Measurements from ENCODE around the gene SPNS2.

SPNS2 gene

DNA sequence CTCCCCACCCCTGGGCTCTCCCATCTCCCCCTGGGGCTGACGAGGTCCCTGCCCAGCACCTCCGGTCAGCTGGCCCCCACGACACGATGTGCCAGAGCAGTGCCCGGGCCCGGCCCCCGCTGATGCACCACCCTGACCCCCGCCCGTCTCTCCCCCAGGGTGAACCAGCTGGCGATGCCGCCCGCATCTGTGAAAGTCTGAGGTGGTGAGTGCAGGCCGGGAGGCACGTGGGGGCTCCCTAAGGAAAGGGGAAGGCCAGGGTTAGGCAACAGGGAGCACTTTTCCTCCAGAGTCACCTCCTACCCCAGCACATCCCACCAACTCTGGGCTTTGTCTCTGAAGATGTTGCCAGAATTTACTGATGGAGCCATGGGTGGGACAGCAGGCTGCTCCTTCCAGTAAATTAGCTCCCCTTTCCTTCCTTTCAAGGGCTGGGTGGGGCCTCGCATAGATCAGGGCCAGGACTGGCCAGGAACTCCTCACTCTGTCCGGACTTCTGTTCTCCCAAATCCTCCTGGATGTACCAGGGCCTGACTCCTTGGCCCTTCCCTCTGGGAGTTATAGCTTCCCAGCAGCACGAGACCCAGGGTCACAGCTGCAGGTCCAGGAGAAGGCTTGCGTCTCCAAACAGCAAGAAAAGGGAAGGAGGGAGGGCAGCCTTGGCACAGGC is 38.2 kb downstream of the SPNS2 start:
- DNase-seq (ENCODE audit: low read depth in 2 of 3, low spot score in 2 of 3): no peak

DNA sequence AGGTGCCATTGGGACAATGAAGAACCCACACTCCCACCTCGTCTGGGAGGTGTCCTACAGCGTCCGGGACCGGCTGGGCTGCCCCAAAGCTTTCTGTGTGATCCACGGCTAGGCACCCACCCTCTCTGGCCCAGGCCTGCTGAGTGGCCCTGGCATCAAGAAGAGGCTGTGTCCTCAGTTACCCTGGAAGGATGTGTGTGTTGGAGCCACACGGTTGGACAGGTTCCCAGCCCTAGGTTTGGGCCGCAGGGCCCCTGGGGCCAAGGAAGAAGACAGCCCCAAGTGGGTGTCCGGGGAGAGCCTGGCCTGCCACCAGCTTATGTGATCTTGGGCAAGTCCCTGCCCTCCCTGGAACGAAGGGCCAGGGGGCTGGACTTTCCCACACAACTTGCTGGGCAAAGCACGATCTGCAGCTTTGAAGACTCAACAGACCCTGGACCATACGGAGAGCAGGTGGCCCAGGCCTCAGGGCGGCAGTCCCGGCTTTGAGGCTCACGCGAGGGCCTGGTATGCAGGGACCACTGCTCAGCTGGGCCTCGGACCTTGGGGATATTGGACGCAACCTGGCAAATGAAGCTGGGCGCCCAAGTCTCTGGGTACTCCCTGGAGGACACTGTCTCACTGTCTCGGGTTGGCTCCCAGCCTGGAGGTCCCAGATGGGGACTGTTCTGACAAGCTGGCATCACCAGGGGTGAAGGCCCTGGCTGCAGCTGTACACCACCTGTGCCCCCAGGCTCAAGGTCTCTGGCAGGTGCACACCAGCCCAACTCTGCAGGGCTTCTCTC is 39.0 kb downstream of the SPNS2 start:
- DNase-seq (ENCODE audit: low read depth in 2 of 3, low spot score in 2 of 3): no peak

DNA sequence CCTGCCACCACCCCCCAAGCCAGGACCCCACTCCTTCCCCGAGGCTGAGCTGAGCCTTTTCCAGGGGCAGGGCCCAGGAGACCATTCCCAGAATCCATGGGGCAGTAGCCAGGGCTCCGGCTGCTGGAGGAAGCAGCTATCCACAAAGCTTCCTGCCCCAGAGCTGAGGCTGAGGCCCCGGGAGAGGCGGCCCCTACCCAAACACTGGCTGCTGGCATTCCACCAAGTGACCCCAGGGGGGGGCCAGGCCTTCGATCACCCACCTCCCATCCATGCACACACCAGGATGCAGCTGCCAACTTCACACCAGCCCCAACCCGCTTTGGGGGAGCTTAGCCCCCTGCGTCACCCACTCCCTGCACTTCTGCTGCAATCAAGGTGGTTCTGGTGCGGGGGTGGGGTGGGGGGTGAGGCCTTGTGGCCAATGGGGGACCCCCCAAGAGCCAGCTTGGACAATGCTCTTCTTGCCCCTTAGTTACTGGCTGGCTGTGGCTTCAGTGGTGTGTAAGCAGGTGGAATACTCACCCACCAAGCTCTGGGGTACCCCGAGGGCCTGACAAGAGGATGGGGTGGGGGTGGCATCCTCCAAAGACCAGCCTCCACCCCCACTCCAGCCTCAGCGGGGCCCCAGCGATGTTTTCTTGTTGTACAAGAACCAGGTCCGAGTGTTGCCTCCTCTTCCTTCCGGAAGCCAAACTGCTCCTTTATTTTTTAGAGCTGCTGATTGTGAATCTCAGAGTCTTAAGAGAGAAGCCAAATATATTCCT is 39.7 kb downstream of the SPNS2 start:
- no peak for DNase-seq (ENCODE audit: low read depth in 2 of 3, low spot score in 2 of 3)

DNA sequence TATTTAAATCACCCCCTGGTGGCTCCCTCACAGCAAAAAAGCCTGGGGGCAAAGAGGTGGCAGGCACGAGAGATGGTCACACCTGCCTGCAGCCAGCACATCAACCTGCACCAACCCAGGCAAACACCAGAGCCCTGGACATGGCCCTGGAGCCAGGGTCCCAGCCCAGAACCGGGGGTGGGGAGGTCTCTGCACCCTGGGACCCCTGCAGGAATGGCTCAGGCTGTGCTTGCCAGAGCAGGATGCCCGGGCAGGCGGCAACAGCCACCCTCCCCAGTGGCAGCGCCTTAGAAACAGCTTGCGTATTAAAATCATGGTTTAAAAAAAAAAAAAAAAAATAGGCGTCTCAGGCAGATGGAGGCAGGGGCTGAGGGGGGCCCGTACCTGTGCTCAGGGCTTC is 40.3 kb downstream of the SPNS2 start:
- DNase-seq (ENCODE audit: low read depth in 2 of 3, low spot score in 2 of 3): no peak

DNA sequence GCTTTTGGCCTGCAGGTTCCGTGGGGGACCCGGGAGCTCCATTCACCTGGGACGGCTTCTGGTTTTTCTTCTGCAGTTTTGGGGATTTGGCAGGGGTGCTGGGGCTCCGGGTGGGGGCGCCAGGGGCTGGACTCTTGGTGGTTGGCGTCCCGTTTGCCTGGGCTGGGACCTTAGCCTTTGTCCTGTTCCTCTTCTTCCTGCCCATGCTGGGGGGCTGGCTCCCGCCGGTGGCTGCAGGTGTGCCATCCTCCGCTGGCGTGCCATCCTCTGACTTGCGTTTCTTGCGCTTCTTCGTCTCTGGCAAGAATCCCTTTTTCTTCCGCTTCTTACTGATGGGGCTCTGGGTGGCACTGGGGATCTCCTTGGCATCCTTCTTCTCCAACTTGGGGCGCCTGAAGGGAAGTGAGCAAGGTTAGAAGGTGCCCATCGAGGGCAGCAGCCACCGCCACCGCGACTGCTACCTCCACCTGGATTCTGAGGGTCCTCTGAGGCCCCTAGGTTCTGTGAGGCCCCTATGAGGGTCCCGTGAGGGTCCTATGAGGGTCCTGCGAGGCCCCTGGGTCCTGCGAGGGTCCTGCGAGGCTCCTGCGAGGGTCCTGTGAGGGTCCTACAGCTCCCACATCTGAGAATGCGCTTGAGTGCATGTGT is 41.0 kb downstream of the SPNS2 start:
- no peak for DNase-seq (ENCODE audit: low read depth in 2 of 3, low spot score in 2 of 3)

DNA sequence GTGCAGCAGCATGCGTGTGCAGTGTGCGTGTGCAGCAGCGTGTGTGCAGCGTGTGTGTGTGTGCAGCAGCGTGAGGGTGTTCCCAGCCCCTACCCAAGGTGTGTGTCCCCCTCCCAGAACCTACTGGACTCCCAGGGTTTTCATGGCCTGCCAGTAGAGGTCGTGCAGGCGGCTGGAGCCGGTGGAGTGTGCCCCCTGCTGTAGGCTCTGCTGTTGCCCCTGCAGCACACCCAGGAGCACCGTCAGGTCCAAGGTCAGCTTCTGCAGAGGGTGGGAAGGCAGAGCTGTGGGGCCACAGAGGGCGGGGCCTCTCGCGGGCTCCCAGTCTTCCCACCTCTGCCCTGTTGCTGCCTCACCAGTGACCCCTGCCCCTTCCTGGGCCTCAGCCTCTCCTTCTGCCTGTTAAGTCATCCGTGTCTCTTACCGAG is 41.6 kb downstream of the SPNS2 start:
- no peak for DNase-seq (ENCODE audit: low read depth in 2 of 3, low spot score in 2 of 3)

DNA sequence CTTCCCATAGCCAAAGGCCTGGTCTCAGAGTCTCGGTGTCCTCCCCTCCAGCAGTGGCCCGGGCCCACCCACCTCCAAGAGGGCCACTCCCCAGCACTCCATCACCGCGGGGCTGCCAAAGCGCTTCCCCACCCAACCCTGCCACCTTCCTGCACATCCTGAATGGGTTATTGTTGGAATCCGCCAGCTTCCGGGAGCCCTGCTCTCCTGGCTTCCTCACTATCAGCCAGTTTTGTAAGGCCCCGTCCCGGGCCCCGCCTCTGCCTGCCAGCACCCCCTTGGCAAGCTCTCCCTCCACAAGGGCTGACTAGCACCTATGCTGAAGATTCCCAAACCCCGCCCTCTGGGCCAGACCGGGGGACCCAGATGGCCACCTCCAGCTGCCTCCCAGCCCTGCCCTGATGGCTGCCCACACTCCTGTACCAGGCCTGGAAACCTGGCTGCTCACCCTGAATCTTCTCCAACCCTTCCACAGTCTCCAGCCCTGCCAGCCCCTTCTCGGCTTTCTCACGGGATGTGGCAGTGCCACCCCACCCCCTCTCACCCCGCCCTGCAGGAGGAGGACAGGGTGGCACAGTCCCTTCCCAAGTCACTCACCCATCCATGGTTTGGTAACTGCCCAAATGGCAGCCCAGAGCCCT is 42.1 kb downstream of the SPNS2 start:
- no peak for DNase-seq (ENCODE audit: low read depth in 2 of 3, low spot score in 2 of 3)

DNA sequence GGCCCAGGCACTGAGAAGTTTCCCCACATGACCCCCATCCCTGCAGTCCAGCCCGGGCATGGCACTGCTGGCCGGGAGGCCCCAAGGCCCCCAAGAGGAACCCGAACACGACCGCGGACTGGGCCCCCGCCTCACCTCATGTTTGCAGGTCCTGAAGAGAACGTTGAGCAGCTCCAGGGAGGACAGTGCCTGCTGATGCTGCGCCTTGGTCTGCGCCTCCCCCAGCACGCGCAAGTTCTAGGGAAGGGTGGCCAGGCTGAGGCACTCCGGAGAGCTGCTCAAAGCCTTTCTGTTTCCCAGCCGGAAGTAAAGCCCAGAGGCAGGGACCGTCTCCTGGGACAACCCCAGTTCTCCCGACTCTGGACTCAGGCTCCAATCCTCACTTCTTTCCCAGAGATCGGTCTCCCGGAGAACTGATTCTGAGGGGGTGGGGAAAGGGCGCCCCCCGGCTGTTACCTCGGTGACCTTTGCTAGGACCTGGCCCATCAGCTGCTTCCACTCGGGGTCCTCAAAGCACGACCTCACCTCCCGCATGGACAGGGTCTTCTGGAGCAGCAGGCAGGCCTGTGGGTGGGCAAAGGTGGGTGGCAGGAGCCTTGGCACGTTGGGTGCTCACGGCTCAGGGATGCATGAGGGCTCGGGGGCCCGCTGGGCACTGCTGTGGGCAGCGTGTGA is 42.8 kb downstream of the SPNS2 start:
- no peak for DNase-seq (ENCODE audit: low read depth in 2 of 3, low spot score in 2 of 3)

DNA sequence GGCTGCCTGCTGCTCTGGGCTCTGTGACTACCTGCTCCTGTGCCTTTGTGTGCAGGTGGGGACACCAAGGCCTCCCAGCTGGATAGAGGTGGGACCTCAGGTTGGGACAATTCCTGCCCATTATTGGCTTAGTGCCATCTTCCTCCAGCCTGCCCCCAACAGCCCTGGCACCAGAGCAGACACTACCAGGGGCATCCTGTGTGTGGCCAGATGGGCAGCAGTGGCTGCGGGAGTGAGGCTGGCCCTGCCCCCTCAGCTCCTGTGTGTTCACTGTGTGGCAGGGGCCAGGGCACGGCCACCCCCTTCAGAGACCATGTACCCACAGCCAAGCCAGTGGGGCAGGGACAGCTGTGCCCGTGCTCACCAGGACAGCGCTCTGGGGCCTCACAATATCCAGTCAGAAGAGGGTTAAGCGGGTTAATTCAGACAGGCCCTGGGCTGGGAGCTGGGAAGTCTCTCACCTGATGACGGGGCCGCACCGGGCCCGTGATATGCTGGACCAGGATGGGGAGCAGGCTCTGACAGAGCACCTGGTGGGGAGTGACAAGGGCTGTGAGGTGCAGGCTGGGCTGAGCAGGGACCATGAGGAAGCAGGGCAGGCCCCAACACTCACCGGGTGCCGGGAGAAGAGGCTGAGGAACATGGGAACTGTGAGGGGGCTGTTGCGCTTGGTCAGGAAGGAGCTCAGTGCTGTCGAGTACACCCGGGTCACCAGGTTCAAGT is 43.5 kb downstream of the SPNS2 start:
- no peak for DNase-seq (ENCODE audit: low read depth in 2 of 3, low spot score in 2 of 3)

DNA sequence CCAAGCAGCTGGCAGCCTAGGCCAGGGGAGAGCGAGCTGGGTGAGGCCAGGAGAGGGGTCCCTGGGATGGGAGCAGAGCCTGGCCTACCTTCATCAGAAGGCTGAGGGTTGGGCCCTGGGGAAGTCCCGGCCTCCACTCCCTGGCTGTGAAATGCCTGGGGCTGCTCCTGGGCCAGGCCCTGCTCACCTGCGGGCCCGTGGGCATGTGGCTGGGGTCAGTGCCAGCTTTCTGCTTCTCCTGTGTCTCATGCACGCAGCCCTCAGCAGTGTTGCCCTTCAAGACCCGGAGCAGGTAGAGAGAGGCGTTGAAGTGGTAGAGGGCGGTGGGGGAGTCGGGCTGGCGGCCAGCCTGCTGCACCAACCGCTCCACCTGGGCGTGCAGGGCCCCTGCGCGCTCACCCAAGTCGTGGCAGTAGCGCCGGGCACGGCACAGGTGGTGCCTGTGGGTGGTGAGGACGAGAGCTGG is 44.1 kb downstream of the SPNS2 start:
- DNase-seq (ENCODE audit: low read depth in 2 of 3, low spot score in 2 of 3): no peak

DNA sequence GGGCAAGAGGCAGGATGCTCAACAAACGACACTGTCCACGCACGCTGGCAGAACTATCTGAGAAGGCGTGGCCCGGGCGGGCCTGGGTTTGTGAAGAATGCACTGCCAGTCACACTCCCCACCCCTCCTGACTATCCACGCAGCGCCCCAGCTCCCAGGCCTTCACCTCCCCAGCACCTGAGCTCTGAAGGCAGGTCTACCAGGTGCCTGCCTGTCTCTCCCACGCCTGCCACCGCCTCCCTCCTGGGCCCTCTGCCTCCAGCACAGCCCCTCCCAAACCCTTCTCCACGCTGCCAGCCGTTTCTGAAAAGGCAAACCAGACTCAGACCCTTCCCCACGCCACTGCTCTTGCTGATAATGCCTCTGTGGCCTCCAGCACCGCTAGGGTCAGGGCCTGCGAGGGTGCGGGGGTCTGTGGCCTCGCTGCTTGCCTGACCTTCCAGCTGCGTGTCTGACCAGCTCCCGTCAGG is 44.9 kb downstream of the SPNS2 start:
- DNase-seq (ENCODE audit: low read depth in 2 of 3, low spot score in 2 of 3): no peak

DNA sequence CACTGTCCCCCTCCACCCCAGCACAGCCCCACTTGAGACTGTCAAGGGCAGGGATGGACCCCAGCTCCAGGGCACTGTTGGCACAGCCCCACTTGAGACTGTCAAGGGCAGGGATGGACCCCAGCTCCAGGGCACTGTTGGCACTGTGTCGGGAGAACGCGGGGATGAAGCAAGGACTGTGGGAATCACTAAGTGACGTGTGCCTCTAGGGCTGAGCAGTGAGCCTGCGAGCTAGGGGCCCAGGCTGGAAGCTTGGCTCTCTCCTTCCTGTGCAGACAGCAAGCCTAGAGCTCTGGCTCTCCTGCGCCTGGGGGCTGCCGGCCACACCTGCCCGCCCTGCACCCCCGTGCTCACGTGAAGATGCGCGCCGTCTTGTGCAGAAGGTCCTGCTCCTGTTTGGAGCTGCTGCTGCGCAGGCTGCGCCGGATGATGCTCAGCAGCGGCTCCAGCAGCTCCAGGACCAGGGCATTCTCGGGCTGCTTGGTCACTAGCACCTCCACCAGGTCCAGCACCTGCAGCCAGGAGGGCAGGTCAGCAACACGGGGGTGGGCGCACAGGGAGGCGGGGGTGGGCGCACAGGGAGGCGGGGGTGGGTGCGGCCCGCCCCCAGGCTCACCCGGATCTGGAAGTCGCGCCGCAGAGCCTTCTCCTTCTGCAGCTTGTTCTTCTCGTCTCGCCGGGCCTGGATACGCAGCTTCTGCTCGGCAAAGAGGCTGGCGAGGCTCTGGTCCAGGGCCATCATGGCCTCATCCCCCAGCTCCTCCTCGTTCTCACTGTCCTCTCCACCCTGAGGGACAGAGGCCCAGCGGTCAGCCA is 45.7 kb downstream of the SPNS2 start:
- DNase-seq (ENCODE audit: low read depth in 2 of 3, low spot score in 2 of 3): no peak

DNA sequence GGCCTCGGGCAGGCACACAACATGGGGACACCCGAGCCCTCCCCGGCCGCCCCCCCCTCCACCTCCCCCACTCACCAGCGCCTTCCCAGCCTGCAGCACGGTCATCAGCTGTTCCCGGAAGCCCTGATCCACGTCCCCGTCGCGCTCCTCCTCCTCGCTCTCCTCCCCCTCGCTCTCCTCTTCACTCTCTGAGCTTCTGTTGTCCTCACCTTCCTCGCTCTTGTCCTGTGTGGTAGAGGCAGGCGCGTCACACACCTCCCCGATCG is 46.2 kb downstream of the SPNS2 start:
- DNase-seq (ENCODE audit: low read depth in 2 of 3, low spot score in 2 of 3): no peak

DNA sequence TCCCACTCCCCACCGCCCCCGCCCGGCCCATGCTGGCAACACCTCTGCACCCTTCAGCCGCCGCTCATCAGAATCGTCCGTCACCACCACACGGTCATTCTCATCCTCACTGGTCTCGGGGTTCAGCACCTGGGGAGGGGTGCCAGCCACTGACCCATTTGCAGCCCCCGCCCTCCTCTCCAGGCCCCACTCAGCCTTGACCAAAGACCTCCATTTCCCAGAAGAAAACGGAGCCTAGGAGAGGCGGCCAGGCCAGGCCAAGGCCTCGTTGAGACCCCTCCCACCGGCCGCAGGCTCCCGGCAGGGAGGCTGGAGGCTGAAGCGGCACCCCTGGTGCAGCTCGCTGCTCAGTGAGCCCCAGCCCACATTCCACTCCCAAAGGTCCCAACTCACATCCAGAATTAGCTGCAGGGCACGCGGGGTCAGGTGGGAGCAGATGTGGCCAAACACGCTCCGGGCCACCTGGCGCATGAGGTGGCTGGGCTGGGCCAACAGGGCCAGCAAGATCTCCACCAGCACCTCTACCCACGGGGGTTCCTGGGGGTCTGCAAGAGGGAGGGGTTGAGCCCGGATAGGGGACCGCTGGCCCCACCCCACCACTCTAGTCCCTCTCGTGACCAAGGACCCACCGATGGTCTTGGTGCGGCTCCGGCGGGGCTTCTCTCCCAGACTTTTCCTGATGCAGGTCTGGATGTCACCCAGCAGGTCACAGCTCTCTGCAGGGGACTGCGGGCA is 46.7 kb downstream of the SPNS2 start:
- no peak for DNase-seq (ENCODE audit: low read depth in 2 of 3, low spot score in 2 of 3)

DNA sequence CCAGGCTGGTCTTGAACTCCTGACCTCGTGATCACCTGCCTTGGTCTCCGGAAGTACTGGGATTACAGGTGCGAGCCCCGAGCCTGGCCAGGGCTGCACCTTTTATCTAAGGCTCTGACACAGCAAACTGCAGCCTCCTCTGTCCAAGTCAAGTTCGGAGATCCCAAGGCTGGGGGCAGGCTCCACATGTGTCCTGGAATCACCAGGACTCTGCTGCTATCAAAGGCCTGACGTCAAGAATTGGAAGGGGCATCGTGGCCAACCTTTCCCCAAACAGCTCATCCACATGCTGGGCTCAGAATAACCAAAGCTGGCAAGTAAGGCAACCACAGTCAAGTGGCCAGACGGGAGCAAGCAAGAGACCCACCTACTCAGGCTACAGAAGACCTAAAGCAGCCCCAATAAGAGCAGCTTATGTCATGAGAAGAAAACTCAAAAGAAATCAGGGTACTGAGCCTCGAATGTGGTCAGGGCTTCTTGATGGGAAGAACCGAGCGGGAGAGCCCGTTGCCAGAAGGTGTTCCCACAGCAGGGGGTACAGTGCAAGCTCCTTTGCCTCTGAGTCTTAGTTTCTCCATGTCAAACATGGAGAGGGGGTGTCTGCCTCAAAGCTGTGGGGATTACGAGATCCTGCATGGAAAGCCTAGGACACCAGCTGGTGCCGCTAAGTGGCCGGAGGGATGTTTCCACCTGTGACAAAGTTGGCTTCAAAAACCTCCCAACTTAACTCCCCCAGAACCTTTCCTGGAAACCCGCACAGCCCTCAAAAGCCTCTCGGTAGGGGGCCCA is 48.6 kb downstream of the SPNS2 start:
- no peak for DNase-seq (ENCODE audit: low read depth in 2 of 3, low spot score in 2 of 3)

DNA sequence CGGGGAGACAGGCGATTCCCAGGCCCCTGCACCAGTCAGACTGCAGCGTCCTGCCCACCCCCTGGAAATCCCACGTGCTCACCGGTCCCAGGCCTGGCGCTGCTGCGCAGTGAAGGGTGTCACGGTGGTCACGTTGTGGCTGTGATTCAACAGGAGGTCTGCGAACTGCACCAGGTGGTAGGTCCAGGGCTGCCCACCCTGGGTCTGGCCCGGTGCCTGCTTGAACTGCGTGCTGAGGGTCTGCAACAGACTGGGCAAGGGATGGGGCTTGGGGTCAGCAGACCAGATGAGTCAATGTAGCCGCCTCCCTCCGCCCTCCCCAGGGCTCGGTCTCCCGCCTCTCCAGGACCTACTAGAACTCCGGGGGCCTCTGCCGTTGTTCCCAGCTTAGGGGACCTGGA is 49.4 kb downstream of the SPNS2 start:
- no peak for DNase-seq (ENCODE audit: low read depth in 2 of 3, low spot score in 2 of 3)

DNA sequence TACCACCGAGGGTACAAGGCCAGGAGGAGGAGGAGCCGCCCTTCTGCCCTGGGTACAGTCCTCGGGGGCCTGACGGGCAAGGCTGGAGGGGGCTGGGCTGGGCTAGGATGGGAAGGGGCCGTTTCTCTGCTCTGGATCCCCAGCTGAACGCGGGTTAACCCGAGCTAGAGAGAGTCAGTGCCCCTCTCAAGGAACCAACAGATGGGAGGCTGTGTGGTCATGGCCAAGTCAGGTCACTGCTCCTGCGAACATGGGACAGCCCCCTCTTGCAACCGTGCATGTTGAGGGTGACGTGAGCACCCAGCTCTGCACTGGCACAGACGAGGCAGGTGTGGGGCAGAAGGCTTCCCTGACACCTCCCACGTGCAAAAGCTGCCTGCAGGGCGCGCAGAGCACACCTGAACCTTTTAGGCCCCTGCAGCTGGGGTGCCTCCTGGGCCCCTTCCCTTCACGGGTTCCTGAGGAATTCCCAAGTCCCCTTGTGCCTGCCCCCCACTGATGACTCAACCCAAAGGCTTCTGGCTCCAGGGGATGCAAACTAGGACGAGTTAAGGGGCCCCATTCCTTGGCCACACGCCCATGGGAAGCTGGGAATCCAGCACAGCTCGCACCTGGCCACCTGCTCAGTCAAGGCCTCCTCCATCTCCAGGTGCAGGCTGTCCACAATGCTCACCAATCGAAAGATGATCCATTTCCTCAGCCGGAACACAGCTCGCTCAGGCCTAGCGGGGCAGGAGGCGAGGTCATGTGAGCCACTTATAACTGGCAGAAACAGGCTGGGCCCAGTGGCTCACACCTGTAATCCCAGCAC is 50.2 kb downstream of the SPNS2 start:
- no peak for DNase-seq (ENCODE audit: low read depth in 2 of 3, low spot score in 2 of 3)
